VCaP (cell line): ENCODE results near the gene SPACA7.
"Not testable (repeated sequence)": the region's sequence is repeated elsewhere in the genome, so short reads cannot be mapped to it uniquely, and the experiment has no call there.

Source experiments
- H3K27ac ChIP-seq: fragments of 450-650 bp; 2 replicates; pipeline ENCODE4 v1.5.1; 2017
- TF ChIP-seq, protein P1 (sequence below): fragments of 450-650 bp; conservative IDR thresholded peaks from 2 replicates; pipeline ENCODE4 v1.5.1; 2017; ENCODE audit warnings: mild to moderate bottlenecking, moderate library complexity

The SPACA7 gene

GRCh38 chr13:112397108-112397507 lies 21.0 kb downstream of the SPACA7 start:
- TF ChIP-seq, protein P1, sequence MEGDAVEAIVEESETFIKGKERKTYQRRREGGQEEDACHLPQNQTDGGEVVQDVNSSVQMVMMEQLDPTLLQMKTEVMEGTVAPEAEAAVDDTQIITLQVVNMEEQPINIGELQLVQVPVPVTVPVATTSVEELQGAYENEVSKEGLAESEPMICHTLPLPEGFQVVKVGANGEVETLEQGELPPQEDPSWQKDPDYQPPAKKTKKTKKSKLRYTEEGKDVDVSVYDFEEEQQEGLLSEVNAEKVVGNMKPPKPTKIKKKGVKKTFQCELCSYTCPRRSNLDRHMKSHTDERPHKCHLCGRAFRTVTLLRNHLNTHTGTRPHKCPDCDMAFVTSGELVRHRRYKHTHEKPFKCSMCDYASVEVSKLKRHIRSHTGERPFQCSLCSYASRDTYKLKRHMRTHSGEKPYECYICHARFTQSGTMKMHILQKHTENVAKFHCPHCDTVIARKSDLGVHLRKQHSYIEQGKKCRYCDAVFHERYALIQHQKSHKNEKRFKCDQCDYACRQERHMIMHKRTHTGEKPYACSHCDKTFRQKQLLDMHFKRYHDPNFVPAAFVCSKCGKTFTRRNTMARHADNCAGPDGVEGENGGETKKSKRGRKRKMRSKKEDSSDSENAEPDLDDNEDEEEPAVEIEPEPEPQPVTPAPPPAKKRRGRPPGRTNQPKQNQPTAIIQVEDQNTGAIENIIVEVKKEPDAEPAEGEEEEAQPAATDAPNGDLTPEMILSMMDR, result no peak
- H3K27ac ChIP-seq, result no peak overlapping the region

DNA sequence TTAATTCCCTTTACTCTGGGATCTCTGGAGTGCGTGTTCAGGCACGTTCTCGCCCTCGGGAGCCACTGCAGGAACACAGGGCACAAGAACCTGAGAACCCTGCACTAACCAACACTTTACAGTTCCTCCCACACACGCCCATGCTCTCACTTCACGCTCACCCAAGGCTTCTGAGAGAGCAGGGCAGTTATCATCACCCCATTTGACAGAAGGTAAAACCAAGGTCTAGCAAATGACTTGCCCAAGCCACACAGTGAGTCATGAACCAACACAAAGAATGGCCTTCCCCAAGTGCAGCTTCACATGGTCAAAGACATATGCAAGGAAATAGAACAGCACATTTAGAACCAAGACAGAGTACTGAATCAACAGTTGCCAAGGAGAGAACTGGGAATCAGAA lies 22.2 kb downstream of the SPACA7 start:
- not testable (repeated sequence) for H3K27ac ChIP-seq

- not testable (repeated sequence) for H3K27ac ChIP-seq
Observed at GRCh38 chr13:112409828-112410227, 33.7 kb downstream of the SPACA7 start.

DNA sequence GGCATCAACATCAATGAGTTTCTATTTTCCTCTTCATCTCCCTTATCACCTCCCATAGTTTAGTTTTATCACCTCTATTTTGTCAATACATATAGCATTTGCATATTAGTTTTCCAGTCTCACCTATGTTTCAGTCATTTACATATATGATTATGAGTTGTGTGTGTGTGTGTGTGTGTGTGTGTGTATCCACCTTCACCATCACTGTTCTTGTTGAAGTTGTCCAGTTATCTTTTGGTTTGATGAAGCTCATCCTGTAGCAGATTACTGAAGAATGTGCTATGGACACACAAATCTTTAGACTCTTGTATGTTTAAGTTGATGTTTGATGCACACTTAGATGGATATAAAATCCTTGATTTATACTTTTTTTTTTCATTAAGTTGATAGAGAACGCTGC lies 40.5 kb downstream of the SPACA7 start:
- TF ChIP-seq, protein P1, result no peak

GRCh38 chr13:112417079-112417478 lies 40.9 kb downstream of the SPACA7 start:
- TF ChIP-seq, protein P1, result no peak
- H3K27ac ChIP-seq, result no peak overlapping the region

More for the DNA sequence above, 40.5 kb downstream of the SPACA7 start:
- H3K27ac ChIP-seq, result no peak overlapping the region

DNA sequence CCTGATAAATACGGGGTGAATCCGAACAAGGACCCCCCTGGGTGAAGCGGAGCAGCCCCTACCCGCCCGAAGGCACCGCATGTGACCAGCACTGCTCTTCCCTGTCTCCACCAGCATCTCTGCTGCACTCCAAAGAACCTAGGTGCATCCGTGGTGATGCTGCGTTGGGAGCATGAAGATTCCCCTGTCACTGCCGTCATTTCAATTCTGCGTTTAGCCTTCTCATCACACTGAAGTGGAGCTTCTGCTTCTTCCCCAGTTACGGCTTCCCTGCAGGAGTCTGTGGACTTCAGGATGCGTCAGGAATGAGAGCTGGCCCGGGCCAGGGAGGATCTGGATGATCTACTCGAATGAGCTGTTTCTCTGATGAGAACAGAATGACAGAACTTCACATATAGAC lies 47.9 kb downstream of the SPACA7 start:
- TF ChIP-seq, protein P1, result no peak
- no peak overlapping the region for H3K27ac ChIP-seq

DNA sequence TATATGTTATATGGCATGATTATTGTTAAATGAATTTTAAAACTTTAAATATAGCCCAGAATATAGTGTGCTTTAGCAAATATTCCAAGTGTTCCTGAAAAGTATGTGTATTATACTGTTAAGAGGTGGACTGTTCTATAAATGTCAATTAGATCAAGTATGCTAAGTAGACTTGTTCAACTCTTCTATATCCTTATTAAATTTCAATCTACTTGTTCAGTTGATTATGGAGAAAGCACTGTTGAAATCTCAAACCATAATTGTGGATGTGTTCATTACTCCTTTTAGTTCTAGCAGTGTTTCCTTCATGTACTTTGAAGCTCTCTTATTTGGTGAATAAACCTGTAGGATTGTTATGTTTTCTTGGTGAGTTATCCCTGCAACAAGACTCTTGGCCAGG lies 52.5 kb downstream of the SPACA7 start:
- TF ChIP-seq, protein P1, result no peak

GRCh38 chr13:112431734-112432133 lies 55.6 kb downstream of the SPACA7 start:
- TF ChIP-seq, protein P1, result no peak

More for the DNA sequence above, 52.5 kb downstream of the SPACA7 start:
- H3K27ac ChIP-seq, result no peak overlapping the region

DNA sequence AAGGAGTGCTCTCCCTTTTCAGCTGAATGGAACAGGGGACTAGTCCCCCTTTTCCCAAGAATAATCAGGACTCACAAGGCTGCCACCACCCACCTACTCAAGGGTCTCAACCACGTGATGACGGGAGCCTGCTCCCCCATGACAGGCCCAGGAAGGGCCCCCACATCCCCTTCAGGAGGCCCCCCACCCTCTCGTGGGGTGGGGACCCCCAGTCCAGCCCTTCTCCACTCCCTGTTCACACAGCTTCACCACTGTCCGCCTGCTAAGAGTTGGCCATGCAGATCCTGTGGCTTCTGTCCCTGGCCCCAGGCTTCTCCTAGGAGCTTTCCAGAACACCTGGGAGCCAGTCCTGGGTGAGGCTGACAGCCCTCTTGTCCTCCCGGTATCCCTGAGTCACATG lies 56.6 kb downstream of the SPACA7 start:
- H3K27ac ChIP-seq, result not testable (repeated sequence)

More at GRCh38 chr13:112431734-112432133, 55.6 kb downstream of the SPACA7 start:
- H3K27ac ChIP-seq, result no peak overlapping the region

DNA sequence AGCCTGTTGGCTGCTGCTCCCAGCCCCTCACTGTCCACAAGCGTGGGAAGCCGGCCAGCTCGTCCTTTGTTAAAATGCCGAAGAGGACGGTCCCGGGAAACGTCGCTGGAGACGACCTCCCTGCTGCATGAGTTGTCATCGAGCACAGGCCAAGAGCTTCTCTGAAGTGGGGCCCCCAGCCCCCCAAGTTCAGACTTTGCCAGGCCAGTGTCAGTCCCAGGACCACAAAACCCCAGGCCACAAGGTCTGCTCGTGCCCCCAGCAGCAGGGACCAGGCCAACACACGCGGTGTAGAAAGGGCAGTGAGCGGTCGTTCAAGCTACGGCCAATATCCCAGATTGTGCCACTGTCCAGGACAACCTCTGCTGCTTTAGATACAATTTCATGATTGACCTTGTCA lies 57.4 kb downstream of the SPACA7 start:
- H3K27ac ChIP-seq, result not testable (repeated sequence)
